ENCODE measurements around the gene TEX35.

TEX35 gene

DNA sequence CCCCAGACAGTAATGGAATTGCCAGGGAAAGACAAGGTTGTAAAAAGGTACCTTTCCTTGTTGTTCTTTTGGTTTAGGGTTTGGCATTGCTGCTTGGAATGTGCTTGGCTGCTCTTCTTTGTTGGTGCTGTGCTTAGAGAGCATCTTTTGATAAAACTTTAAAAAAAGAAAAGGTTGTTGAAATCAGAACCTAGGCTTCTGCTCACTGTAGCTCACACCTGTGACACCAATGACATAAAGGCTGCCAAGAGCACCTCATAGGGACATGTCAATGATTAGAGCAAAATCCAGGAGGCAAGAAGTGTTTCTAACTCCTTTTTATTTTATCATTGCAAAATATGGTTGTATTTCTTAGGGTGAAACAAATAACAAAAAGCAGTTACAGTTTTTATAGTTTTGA is 45.1 kb upstream of the TEX35 start:
- Histone ChIP-seq H3K27me3 (ENCODE audit: control insufficient read depth in 3 of 3, insufficient read depth in 3 of 3, low read depth in 1 of 3, low read length in 3 of 3) (no peaks in the 10 kb centered on the region), H4K8ac (ENCODE audit: low read depth, low read length) (no peak overlapping the region), H2BK5ac (ENCODE audit: low read length) (no peak overlapping the region), H3K4me3 (ENCODE audit: low read length in 2 of 2) (no peak overlapping the region), H3K36me3 (replicated peaks in 1 of 2; ENCODE audit: control insufficient read depth in 2 of 2, insufficient read depth in 2 of 2, low read length in 2 of 2) (peaks cover under 1 to 74% of the 10 kb centered on the region in 2 donors), H2BK12ac (ENCODE audit: low read length) (no peak overlapping the region), H3K4me2 (ENCODE audit: insufficient read depth, low read length, poor library complexity, severe bottlenecking) (no peak overlapping the region), H3K4ac (ENCODE audit: low read length) (no peak overlapping the region), H2AK5ac (ENCODE audit: low read depth, low read length) (no peak overlapping the region), H3K23ac (ENCODE audit: low read depth, low read length, poor library complexity) (no peak overlapping the region), H3K18ac (ENCODE audit: low read length) (no peak overlapping the region), H3K4me1 (ENCODE audit: control insufficient read depth in 2 of 2, insufficient read depth in 1 of 2, low read depth in 1 of 2, low read length in 2 of 2) (no peaks in the 10 kb centered on the region), H3K79me1 (ENCODE audit: low read depth, low read length) (no peaks in the 10 kb centered on the region), H3K14ac (ENCODE audit: low read length) (no peak overlapping the region), H2BK120ac (ENCODE audit: low read depth, low read length) (no peak overlapping the region), H3K9ac (ENCODE audit: low read depth, low read length, poor library complexity) (no peak overlapping the region), H2AFZ (ENCODE audit: low read length) (no peak overlapping the region), H4K91ac (ENCODE audit: low read depth, low read length, poor library complexity) (no peak overlapping the region), H2BK15ac (ENCODE audit: low read length) (no peak overlapping the region), H3K27ac (replicated peaks; ENCODE audit: low read length) (no peak overlapping the region), H3K9me3 (replicated peaks in 1 of 2; ENCODE audit: control insufficient read depth in 2 of 2, insufficient read depth in 1 of 2, low read depth in 1 of 2, low read length in 2 of 2) (no peaks in the 10 kb centered on the region)
- no peak for DNase-seq (ENCODE audit: low spot score)

DNA sequence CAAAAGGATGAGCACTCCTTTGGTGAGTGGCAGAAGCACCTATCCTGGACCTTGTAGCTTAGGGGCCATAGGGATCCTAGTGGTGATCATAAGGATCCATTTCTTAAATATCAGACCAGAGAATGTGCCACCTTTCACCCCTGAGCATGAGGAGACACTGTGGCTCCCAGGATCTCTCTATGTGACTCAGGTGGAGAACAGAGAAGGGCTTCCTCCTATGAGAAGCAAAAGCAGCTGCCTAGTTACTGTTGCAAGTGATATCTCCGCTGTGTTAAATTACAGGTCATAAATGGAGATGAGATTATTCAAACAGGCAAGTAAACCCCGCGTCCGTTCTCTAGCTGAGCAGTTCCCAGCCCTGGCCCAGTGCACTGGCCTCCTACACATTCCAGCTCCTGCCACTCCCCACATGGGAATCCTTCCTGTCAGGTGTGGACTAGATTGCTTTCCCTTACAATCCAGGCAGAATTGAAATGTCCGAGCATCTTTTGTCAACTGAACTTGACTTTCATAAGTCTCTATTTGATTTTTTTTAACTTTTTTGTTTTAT is 42.4 kb upstream of the TEX35 start:
- no peak overlapping the region for H4K8ac ChIP-seq (ENCODE audit: low read depth, low read length)

DNA sequence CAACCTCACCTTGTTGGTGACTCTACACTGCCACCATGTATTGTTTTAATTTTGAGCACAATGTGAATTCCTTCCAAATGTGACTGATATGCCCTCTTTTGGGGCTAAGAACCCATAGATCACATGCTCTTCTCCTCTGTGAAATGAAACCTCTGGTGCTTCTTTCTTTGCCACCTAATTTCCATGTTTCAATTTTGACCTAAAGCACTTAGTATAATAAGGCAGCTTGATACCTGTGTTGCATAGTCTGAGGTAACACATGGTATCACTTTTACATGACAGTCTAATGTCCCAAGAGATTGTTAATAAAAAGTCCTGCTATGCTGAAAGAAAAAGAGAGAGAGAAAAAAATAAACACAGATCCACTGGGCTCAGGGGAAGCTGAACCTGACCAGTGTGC is 40.4 kb upstream of the TEX35 start:
- H3K27ac ChIP-seq (replicated peaks; ENCODE audit: low read length), result no peak overlapping the region
- H2BK15ac ChIP-seq (ENCODE audit: low read length), result no peak overlapping the region
- no peak overlapping the region for H3K9ac ChIP-seq (ENCODE audit: low read depth, low read length, poor library complexity)
- H2BK120ac ChIP-seq (ENCODE audit: low read depth, low read length), result no peak overlapping the region
- H4K8ac ChIP-seq (ENCODE audit: low read depth, low read length), result no peak overlapping the region
- H3K14ac ChIP-seq (ENCODE audit: low read length), result no peak overlapping the region
- H3K18ac ChIP-seq (ENCODE audit: low read length), result no peak overlapping the region
- no peak overlapping the region for H2BK12ac ChIP-seq (ENCODE audit: low read length)
- no peak overlapping the region for H4K91ac ChIP-seq (ENCODE audit: low read depth, low read length, poor library complexity)
- H3K36me3 ChIP-seq (replicated peaks in 1 of 2; ENCODE audit: control insufficient read depth in 2 of 2, insufficient read depth in 2 of 2, low read length in 2 of 2), result peaks cover 6 to 75% of the 10 kb centered on the region in 2 donors
- no peaks in the 10 kb centered on the region for H3K27me3 ChIP-seq (ENCODE audit: control insufficient read depth in 3 of 3, insufficient read depth in 3 of 3, low read depth in 1 of 3, low read length in 3 of 3)
- H3K79me1 ChIP-seq (ENCODE audit: low read depth, low read length), result no peaks in the 10 kb centered on the region
- no peaks in the 10 kb centered on the region for H3K4me1 ChIP-seq (ENCODE audit: control insufficient read depth in 2 of 2, insufficient read depth in 1 of 2, low read depth in 1 of 2, low read length in 2 of 2)
- no peak overlapping the region for H3K4ac ChIP-seq (ENCODE audit: low read length)
- no peak overlapping the region for H2AK5ac ChIP-seq (ENCODE audit: low read depth, low read length)
- H3K9me3 ChIP-seq (replicated peaks in 1 of 2; ENCODE audit: control insufficient read depth in 2 of 2, insufficient read depth in 1 of 2, low read depth in 1 of 2, low read length in 2 of 2), result no peaks in the 10 kb centered on the region
- no peak overlapping the region for H2BK5ac ChIP-seq (ENCODE audit: low read length)
- no peak overlapping the region for H3K4me3 ChIP-seq (ENCODE audit: low read length in 2 of 2)
- no peak for DNase-seq (ENCODE audit: low spot score)
- H2AFZ ChIP-seq (ENCODE audit: low read length), result no peak overlapping the region
- no peak overlapping the region for H3K4me2 ChIP-seq (ENCODE audit: insufficient read depth, low read length, poor library complexity, severe bottlenecking)
- H3K23ac ChIP-seq (ENCODE audit: low read depth, low read length, poor library complexity), result no peak overlapping the region

More for the DNA sequence above, 42.4 kb upstream of the TEX35 start:
- Histone ChIP-seq H3K14ac (ENCODE audit: low read length) (no peak overlapping the region), H3K27me3 (ENCODE audit: control insufficient read depth in 3 of 3, insufficient read depth in 3 of 3, low read depth in 1 of 3, low read length in 3 of 3) (no peaks in the 10 kb centered on the region), H2BK120ac (ENCODE audit: low read depth, low read length) (no peak overlapping the region), H3K4me2 (ENCODE audit: insufficient read depth, low read length, poor library complexity, severe bottlenecking) (no peak overlapping the region), H2BK12ac (ENCODE audit: low read length) (no peak overlapping the region), H2BK5ac (ENCODE audit: low read length) (no peak overlapping the region), H3K18ac (ENCODE audit: low read length) (no peak overlapping the region), H2AFZ (ENCODE audit: low read length) (no peak overlapping the region), H3K27ac (replicated peaks; ENCODE audit: low read length) (no peak overlapping the region), H3K4me3 (ENCODE audit: low read length in 2 of 2) (no peak overlapping the region), H3K79me1 (ENCODE audit: low read depth, low read length) (no peaks in the 10 kb centered on the region), H3K9me3 (replicated peaks in 1 of 2; ENCODE audit: control insufficient read depth in 2 of 2, insufficient read depth in 1 of 2, low read depth in 1 of 2, low read length in 2 of 2) (no peaks in the 10 kb centered on the region), H3K36me3 (replicated peaks in 1 of 2; ENCODE audit: control insufficient read depth in 2 of 2, insufficient read depth in 2 of 2, low read length in 2 of 2) (peaks cover 4 to 82% of the 10 kb centered on the region in 2 donors), H2AK5ac (ENCODE audit: low read depth, low read length) (no peak overlapping the region), H3K23ac (ENCODE audit: low read depth, low read length, poor library complexity) (no peak overlapping the region), H4K91ac (ENCODE audit: low read depth, low read length, poor library complexity) (no peak overlapping the region), H3K4ac (ENCODE audit: low read length) (no peak overlapping the region), H2BK15ac (ENCODE audit: low read length) (no peak overlapping the region), H3K9ac (ENCODE audit: low read depth, low read length, poor library complexity) (no peak overlapping the region), H3K4me1 (ENCODE audit: control insufficient read depth in 2 of 2, insufficient read depth in 1 of 2, low read depth in 1 of 2, low read length in 2 of 2) (no peaks in the 10 kb centered on the region)
- no peak for DNase-seq (ENCODE audit: low spot score)
- no CpG with 5 or more reads among the region's 5 CpGs for WGBS, 2 donors (ENCODE audit: extremely low coverage in 2 of 2, insufficient read length in 2 of 2, insufficient replicate concordance in 1 of 2)

DNA sequence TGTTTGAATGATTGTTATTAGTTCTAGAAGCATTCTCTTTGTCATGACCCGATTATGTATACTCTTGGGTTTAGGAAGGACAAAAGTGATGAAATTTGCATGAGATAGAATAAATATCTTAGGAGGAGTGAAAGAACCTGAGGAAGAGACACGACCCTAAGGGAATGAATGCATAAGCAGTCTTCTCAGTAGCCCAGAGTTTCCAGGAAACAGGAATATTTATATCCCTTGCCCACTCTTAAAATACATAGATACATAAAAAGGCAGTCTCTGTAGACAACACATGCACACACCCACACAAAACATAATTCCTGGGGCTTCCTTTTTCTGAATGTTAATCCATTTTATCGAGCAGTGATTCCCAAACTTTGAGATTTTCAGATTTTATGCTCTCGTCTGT is 35.5 kb upstream of the TEX35 start:
- Histone ChIP-seq H3K36me3 (replicated peaks in 1 of 2; ENCODE audit: control insufficient read depth in 2 of 2, insufficient read depth in 2 of 2, low read length in 2 of 2) (peaks cover 6 to 45% of the 10 kb centered on the region in 2 donors), H3K27me3 (ENCODE audit: control insufficient read depth in 3 of 3, insufficient read depth in 3 of 3, low read depth in 1 of 3, low read length in 3 of 3) (no peaks in the 10 kb centered on the region), H3K9me3 (replicated peaks in 1 of 2; ENCODE audit: control insufficient read depth in 2 of 2, insufficient read depth in 1 of 2, low read depth in 1 of 2, low read length in 2 of 2) (peaks cover 0 to 4% of the 10 kb centered on the region in 2 donors), H3K4ac (ENCODE audit: low read length) (no peak overlapping the region), H3K23ac (ENCODE audit: low read depth, low read length, poor library complexity) (no peak overlapping the region), H2BK15ac (ENCODE audit: low read length) (no peak overlapping the region), H4K91ac (ENCODE audit: low read depth, low read length, poor library complexity) (no peak overlapping the region), H3K18ac (ENCODE audit: low read length) (no peak overlapping the region), H2BK5ac (ENCODE audit: low read length) (no peak overlapping the region), H2BK120ac (ENCODE audit: low read depth, low read length) (no peak overlapping the region), H3K79me1 (ENCODE audit: low read depth, low read length) (no peaks in the 10 kb centered on the region), H3K9ac (ENCODE audit: low read depth, low read length, poor library complexity) (no peak overlapping the region), H2BK12ac (ENCODE audit: low read length) (no peak overlapping the region), H4K8ac (ENCODE audit: low read depth, low read length) (no peak overlapping the region), H2AFZ (ENCODE audit: low read length) (no peak overlapping the region), H3K14ac (ENCODE audit: low read length) (no peak overlapping the region), H2AK5ac (ENCODE audit: low read depth, low read length) (no peak overlapping the region), H3K4me1 (ENCODE audit: control insufficient read depth in 2 of 2, insufficient read depth in 1 of 2, low read depth in 1 of 2, low read length in 2 of 2) (no peaks in the 10 kb centered on the region), H3K27ac (replicated peaks; ENCODE audit: low read length) (no peak overlapping the region), H3K4me3 (ENCODE audit: low read length in 2 of 2) (no peak overlapping the region), H3K4me2 (ENCODE audit: insufficient read depth, low read length, poor library complexity, severe bottlenecking) (no peak overlapping the region)
- DNase-seq (ENCODE audit: low spot score), result no peak
- no CpG with 5 or more reads among the region's 4 CpGs for WGBS, 2 donors (ENCODE audit: extremely low coverage in 2 of 2, insufficient read length in 2 of 2, insufficient replicate concordance in 1 of 2)

Measured in neuronal stem cell (in vitro differentiated cells).